H1 (cell line): ENCODE results near the gene GDAP1L1. TPM values are rescaled to one million over a fixed set of nuclear protein-coding genes. Genes with fewer than 3 reads are reported as not detected.

Source experiments
- CTCF ChIA-PET: fragments of 300-600 bp; sonication (Branson Sonifier 250); formaldehyde crosslinking; loops from one replicate; lab custom pipeline; 2021; ENCODE audit not compliant: partially characterized antibody; lab: Charles Lee
- POLR2A ChIA-PET: fragments of 300-600 bp; sonication (Branson Sonifier 250); formaldehyde crosslinking; loops from one replicate; lab custom pipeline; 2021; ENCODE audit warnings: inconsistent platforms; ENCODE audit not compliant: partially characterized antibody; lab: Charles Lee
- DNase-seq, 2 experiments: peaks; one replicate each; pipeline versions ENCODE4 v3.0.0 to v3.0.0-alpha.2; 2010 to 2022; ENCODE audit warnings: low spot score in 2 of 2, low read depth in 1 of 2, mixed read lengths in 1 of 2
- FAIRE-seq: peaks from 2 replicates; lab custom pipeline; 2011; peaks lifted over from hg19 to GRCh38; lab: Jason Lieb, UNC
- H2AFZ ChIP-seq: 2 replicates; pipeline ENCODE4 v1.8.1; 2012; ENCODE audit warnings: low read length, inconsistent platforms
- H2AK5ac ChIP-seq: 2 replicates; pipeline ENCODE4 v1.6.1; 2013; ENCODE audit warnings: low read depth, low read length
- H2BK120ac ChIP-seq: replicated peaks from 2 replicates; pipeline ENCODE3; 2013; ENCODE audit warnings: low read depth, low read length, inconsistent platforms
- H2BK12ac ChIP-seq: 2 replicates; pipeline ENCODE4 v1.6.1; 2013; ENCODE audit warnings: low read depth, low read length
- H2BK15ac ChIP-seq: 2 replicates; pipeline ENCODE4 v1.6.1; 2013; ENCODE audit warnings: low read length
- H2BK20ac ChIP-seq: 2 replicates; pipeline ENCODE4 v1.6.1; 2013; ENCODE audit warnings: low read length
- H2BK5ac ChIP-seq: 2 replicates; pipeline ENCODE4 v1.6.1; 2013; ENCODE audit warnings: low read depth, low read length
- H3K14ac ChIP-seq: 2 replicates; pipeline ENCODE4 v1.6.1; 2013; ENCODE audit warnings: inconsistent platforms; ENCODE audit not compliant: insufficient read length
- H3K18ac ChIP-seq: 2 replicates; pipeline ENCODE4 v1.6.1; 2013; ENCODE audit warnings: low read length; ENCODE audit errors: extremely low read depth
- H3K23ac ChIP-seq: 2 replicates; pipeline ENCODE4 v1.6.1; 2013; ENCODE audit warnings: inconsistent platforms; ENCODE audit not compliant: insufficient read length
- H3K23me2 ChIP-seq: 2 replicates; pipeline ENCODE4 v1.6.1; 2013; ENCODE audit warnings: low read depth, low read length
- H3K27ac ChIP-seq: 2 replicates; pipeline ENCODE4 v1.6.1; 2011; ENCODE audit warnings: low read depth, low read length, inconsistent platforms
- H3K27me3 ChIP-seq, 4 experiments: replicated peaks in 1 of 4; 1 replicate in 1 of 4; 2 replicates in 3 of 4; pipeline versions ENCODE4 v1.6.1 to v1.8.1; 2011 to 2013; ENCODE audit warnings: low read length in 3 of 4, mild to moderate bottlenecking in 3 of 4, inconsistent platforms in 2 of 4, mixed read lengths in 2 of 4, moderate library complexity in 1 of 4; ENCODE audit not compliant: control insufficient read depth in 3 of 4, insufficient read depth in 3 of 4; ENCODE audit errors: extremely low read depth in 1 of 4
- H3K36me3 ChIP-seq, 4 experiments: 2 replicates each; pipeline versions ENCODE4 v1.6.1 to v1.8.1; 2011 to 2013; ENCODE audit warnings: mild to moderate bottlenecking in 4 of 4, low read length in 3 of 4, moderate library complexity in 2 of 4, control low read depth in 1 of 4, inconsistent platforms in 1 of 4; ENCODE audit not compliant: insufficient read depth in 4 of 4, control insufficient read depth in 2 of 4
- H3K4ac ChIP-seq: replicated peaks from 2 replicates; pipeline ENCODE3; 2013; ENCODE audit warnings: low read length, low read depth, mixed read lengths, inconsistent platforms; ENCODE audit not compliant: insufficient read length
- H3K4me1 ChIP-seq, 4 experiments: replicated peaks in 1 of 4; 1 replicate in 1 of 4; 2 replicates in 3 of 4; pipeline versions ENCODE4 v1.6.1 to v1.8.1; 2011 to 2013; ENCODE audit warnings: low read length in 3 of 4, inconsistent platforms in 2 of 4, mixed read lengths in 1 of 4; ENCODE audit not compliant: insufficient read depth in 4 of 4, control insufficient read depth in 3 of 4
- H3K4me2 ChIP-seq, 2 experiments: 2 replicates each; pipeline versions ENCODE4 v1.6.1 to v1.8.1; 2011 to 2013; ENCODE audit warnings: low read depth in 2 of 2, low read length in 2 of 2, control low read depth in 1 of 2, inconsistent platforms in 1 of 2, mild to moderate bottlenecking in 1 of 2; ENCODE audit not compliant: insufficient read depth in 1 of 2
- H3K4me3 ChIP-seq, 4 experiments: fragments of 200-600, 300-600 bp in 1 of 4; sonication (generic), shearing (Covaris generic), sonication (Bioruptor Twin) in 1 of 4; 2 replicates each; pipeline versions ENCODE4 v1.5.1 to v1.8.1; 2011 to 2016; ENCODE audit warnings: low read length in 4 of 4, low read depth in 3 of 4, control low read depth in 2 of 4, inconsistent platforms in 2 of 4, mild to moderate bottlenecking in 2 of 4, mixed read lengths in 1 of 4, moderate library complexity in 1 of 4; ENCODE audit not compliant: insufficient read depth in 2 of 4; ENCODE audit errors: extremely low read depth in 1 of 4
- H3K56ac ChIP-seq: replicated peaks from 2 replicates; pipeline ENCODE3; 2013; ENCODE audit warnings: low read depth, mild to moderate bottlenecking, mixed read lengths, low read length, inconsistent platforms; ENCODE audit not compliant: insufficient read length
- H3K79me1 ChIP-seq: 2 replicates; pipeline ENCODE4 v1.6.1; 2013; ENCODE audit warnings: low read depth, low read length, control low read depth
- H3K79me2 ChIP-seq, 2 experiments: 2 replicates each; pipeline versions ENCODE4 v1.6.1 to v1.8.1; 2012 to 2013; ENCODE audit warnings: low read length in 2 of 2, mild to moderate bottlenecking in 2 of 2, inconsistent platforms in 1 of 2; ENCODE audit not compliant: insufficient read depth in 2 of 2, control insufficient read depth in 1 of 2
- H3K9ac ChIP-seq, 4 experiments: replicated peaks in 1 of 4; 1 replicate in 1 of 4; 2 replicates in 3 of 4; pipeline versions ENCODE4 v1.6.1 to v1.8.1; 2011 to 2013; ENCODE audit warnings: low read depth in 3 of 4, low read length in 3 of 4, control low read depth in 2 of 4, mild to moderate bottlenecking in 2 of 4, moderate library complexity in 2 of 4, inconsistent platforms in 1 of 4; ENCODE audit errors: extremely low read depth in 1 of 4
- H3K9me3 ChIP-seq, 2 experiments: 2 replicates each; pipeline versions ENCODE4 v1.6.1 to v1.8.1; 2012 to 2013; ENCODE audit warnings: mild to moderate bottlenecking in 2 of 2, moderate library complexity in 2 of 2, control low read depth in 1 of 2, inconsistent platforms in 1 of 2, low read depth in 1 of 2, low read length in 1 of 2, mixed read lengths in 1 of 2; ENCODE audit not compliant: insufficient read depth in 2 of 2
- H4K20me1 ChIP-seq, 2 experiments: replicated peaks in 1 of 2; 2 replicates each; pipeline versions ENCODE3 to v1.8.1; 2011 to 2013; ENCODE audit warnings: inconsistent platforms in 2 of 2, low read length in 2 of 2, mild to moderate bottlenecking in 1 of 2; ENCODE audit not compliant: insufficient read depth in 2 of 2, control insufficient read depth in 1 of 2
- H4K5ac ChIP-seq: 2 replicates; pipeline ENCODE4 v1.6.1; 2013; ENCODE audit warnings: low read length, low read depth, mixed read lengths, inconsistent platforms; ENCODE audit not compliant: insufficient read length
- H4K8ac ChIP-seq: 2 replicates; pipeline ENCODE4 v1.8.0; 2013; ENCODE audit warnings: mild to moderate bottlenecking, moderate library complexity, low read length, inconsistent platforms; ENCODE audit not compliant: insufficient read depth; ENCODE audit errors: extremely low read depth
- H4K91ac ChIP-seq: replicated peaks from 2 replicates; pipeline ENCODE3; 2013; ENCODE audit warnings: low read length, mixed read lengths, inconsistent platforms; ENCODE audit not compliant: insufficient read length
- GTF2F1 ChIP-seq: IDR thresholded peaks from 2 replicates; pipeline ENCODE4 v1.6.1; 2012; ENCODE audit warnings: low read depth, low read length, improper control_type of control experiment, borderline replicate concordance
- HDAC2 ChIP-seq, 2 experiments: fragments of 300-600 bp in 1 of 2; sonication (generic) in 1 of 2; IDR thresholded peaks; 2 replicates each; pipeline ENCODE4 v1.6.1; 2011 to 2012; ENCODE audit warnings: low read depth in 2 of 2, low read length in 2 of 2, mild to moderate bottlenecking in 2 of 2, moderate library complexity in 2 of 2, borderline replicate concordance in 1 of 2, inconsistent platforms in 1 of 2
- JUN ChIP-seq: IDR thresholded peaks from 2 replicates; pipeline ENCODE4 v1.6.1; 2011; ENCODE audit warnings: low read depth, mild to moderate bottlenecking, improper control_type of control experiment, low read length
- JUND ChIP-seq: IDR thresholded peaks from 2 replicates; pipeline ENCODE4 v1.6.1; 2011; ENCODE audit warnings: mild to moderate bottlenecking, improper control_type of control experiment, low read length
- KDM1A ChIP-seq: fragments of 200-600, 300-600 bp; sonication (generic); IDR thresholded peaks from 2 replicates; pipeline ENCODE4 v1.7.1; 2016; ENCODE audit warnings: mild to moderate bottlenecking, low read length, borderline replicate concordance
- MAFK ChIP-seq: IDR thresholded peaks from 2 replicates; pipeline ENCODE4 v1.6.1; 2012; ENCODE audit warnings: low read depth, mild to moderate bottlenecking, improper control_type of control experiment, low read length
- NRF1 ChIP-seq: IDR thresholded peaks from 2 replicates; pipeline ENCODE4 v1.6.1; 2011; ENCODE audit warnings: mild to moderate bottlenecking, low read depth, low read length, improper control_type of control experiment
- POU5F1 ChIP-seq: IDR thresholded peaks from 2 replicates; pipeline ENCODE4 v1.6.1; 2011; ENCODE audit warnings: low read depth, mild to moderate bottlenecking, low read length, moderate library complexity
- RFX5 ChIP-seq: IDR thresholded peaks from 2 replicates; pipeline ENCODE4 v1.6.1; 2011; ENCODE audit warnings: low read depth, low read length, improper control_type of control experiment, borderline replicate concordance
- RNF2 ChIP-seq: fragments of 200-900, 300-1000 bp; sonication (generic); IDR thresholded peaks from 2 replicates; pipeline ENCODE4 v1.7.1; 2016; ENCODE audit warnings: borderline replicate concordance, low read depth, mild to moderate bottlenecking, antibody characterized with exemption, low read length; ENCODE audit not compliant: poor library complexity, severe bottlenecking; ENCODE audit errors: missing control alignments
- SP1 ChIP-seq: IDR thresholded peaks from 2 replicates; pipeline ENCODE4 v1.6.1; 2011; ENCODE audit warnings: low read depth, low read length
- TAF7 ChIP-seq: optimal IDR thresholded peaks from 2 replicates; pipeline ENCODE3; 2011; ENCODE audit warnings: low read depth, mild to moderate bottlenecking, inconsistent platforms, low read length, moderate library complexity, borderline replicate concordance
- YY1 ChIP-seq: IDR thresholded peaks from 2 replicates; pipeline ENCODE4 v1.6.1; 2011; ENCODE audit warnings: low read depth, mild to moderate bottlenecking, low read length
- WGBS, 2 experiments: shearing (Covaris generic) in 1 of 2; methylation state at CpG; one replicate each; pipeline versions ENCODE4 v1.1.6 to v1.1.7; 2013 to 2015; ENCODE audit warnings: low lambda C conversion rate in 2 of 2, mixed read lengths in 2 of 2, inconsistent platforms in 1 of 2, low coverage in 1 of 2, missing lambda C conversion rate in 1 of 2; ENCODE audit not compliant: insufficient replicate concordance in 2 of 2, insufficient coverage in 1 of 2, insufficient read length in 1 of 2; ENCODE audit errors: extremely low coverage in 1 of 2, missing lambda C conversion rate in 1 of 2; 5-methylcytosine and 5-hydroxymethylcytosine counted together
- polyA plus RNA-seq, 7 experiments: library from polyadenylated mRNA; depleted of rRNA in 3 of 7; stranded (reverse) in 5 of 7; unstranded in 2 of 7; fragments of >200 nt in 5 of 7; fragments of 200-250 nt in 2 of 7; gene quantifications; 1 replicate in 5 of 7; 2 replicates in 1 of 7; 4 replicates in 1 of 7; pipeline versions ENCODE4 v1.2.1 to v1.2.3, GENCODE V29; 2011 to 2013; ENCODE audit warnings: missing spikeins in 2 of 7, mixed read lengths in 2 of 7
- total RNA-seq: library from RNA; stranded (reverse); fragmentation: NEBNext Ultra II Directional; extraction: Animal tissue kit (Norgen Biotek cat#: 25700); gene quantifications from 2 replicates; pipeline ENCODE4 v1.2.1, GENCODE V29; 2021

The GDAP1L1 gene
- total and polyA plus RNA-seq, 2 of the 8 experiments (the other 6 are each of a cell fraction or from before 2014, with no cell fraction given), result 8.5 to 63.1 TPM

GRCh38 chr20:44255942-44256341 lies 8.8 kb downstream of the GDAP1L1 start:
- no peak overlapping the region for H3K9ac ChIP-seq
- no peak for FAIRE-seq
- no peak overlapping the region for H2BK20ac ChIP-seq
- WGBS, 2 experiments, result 64% methylated on average over 1 of the region's 1 CpG; no CpG with 5 or more reads in 1 of the 2 experiments
- no peak overlapping the region for H3K27ac ChIP-seq
- no peak overlapping the region for H3K4ac ChIP-seq
- H3K14ac ChIP-seq, result no peak overlapping the region
- CTCF ChIA-PET, result interaction anchor here (1.0 to 2.2 kb wide), 5 partner anchors 9 to 40 kb away, joined by 3 to 8 read pairs (median 4); partner anchors contain the start of gene GDAP1L1
- H3K36me3 ChIP-seq, result no peaks in the 10 kb centered on the region
- no peak overlapping the region for H3K4me3 ChIP-seq
- no peak overlapping the region for H2BK12ac ChIP-seq
- TF ChIP-seq YY1, result no peak
- TF ChIP-seq NRF1, result no peak
- TF ChIP-seq HDAC2 (IDR thresholded peaks at IDR 0.05; ENCODE audit: borderline replicate concordance in 1 of 2, low read depth in 2 of 2, low read length in 2 of 2), result peak in 1 of 2 experiments; percentile 54; a peak in 1 of 4 replicates
- TF ChIP-seq JUND, result no peak
- no peak for TF ChIP-seq TAF7
- TF ChIP-seq JUN, result no peak
- no peak for TF ChIP-seq SP1
- no peak for TF ChIP-seq GTF2F1
- no peak for TF ChIP-seq RFX5
- no peak for TF ChIP-seq MAFK
- TF ChIP-seq KDM1A, result peak; percentile 74; the same call in 1 of the 2 replicates
- TF ChIP-seq RNF2, result no peak
- TF ChIP-seq POU5F1, result no peak
- no peaks in the 10 kb centered on the region for H3K79me2 ChIP-seq
- no peak overlapping the region for H2BK15ac ChIP-seq
- H4K20me1 ChIP-seq, result peaks cover 0 to 3% of the 10 kb centered on the region in 2 experiments
- no peak overlapping the region for H2AK5ac ChIP-seq
- no peak overlapping the region for H3K18ac ChIP-seq
- no peak overlapping the region for H3K23ac ChIP-seq
- no peak overlapping the region for H2BK5ac ChIP-seq
- no peak for DNase-seq
- H4K8ac ChIP-seq, result no peak overlapping the region
- no peaks in the 10 kb centered on the region for H3K79me1 ChIP-seq
- no peak overlapping the region for H3K4me2 ChIP-seq
- H3K23me2 ChIP-seq, result no peaks in the 10 kb centered on the region
- H3K9me3 ChIP-seq, result no peaks in the 10 kb centered on the region
- H3K27me3 ChIP-seq, result no peaks in the 10 kb centered on the region; a peak in 1 of 7 replicates
- no peak overlapping the region for H4K91ac ChIP-seq
- H3K4me1 ChIP-seq, result peaks cover 0 to 7% (median 1%) of the 10 kb centered on the region in 4 experiments; a peak in 4 of 7 replicates
- no peak overlapping the region for H2AFZ ChIP-seq
- POLR2A ChIA-PET, result no interaction called here
- H4K5ac ChIP-seq, result no peak overlapping the region
- H2BK120ac ChIP-seq, result no peak overlapping the region
- no peak overlapping the region for H3K56ac ChIP-seq
